GM12874 (cell line): ENCODE measurements around the gene MKLN1.

Experiments
- CTCF ChIP-seq: IDR thresholded peaks from 2 replicates; pipeline ENCODE4 v1.5.1; 2011; ENCODE audit warnings: low read depth, mild to moderate bottlenecking, control low read depth, low read length, moderate library complexity; ENCODE audit not compliant: insufficient read depth

MKLN1 gene

GRCh38 chr7:131329176-131329570 lies 1.5 kb downstream of the MKLN1 start:
- TF ChIP-seq CTCF, result no peak

- TF ChIP-seq CTCF, result no peak
Observed at GRCh38 chr7:131330299-131330698, 2.6 kb downstream of the MKLN1 start.

GRCh38 chr7:131331806-131332205 lies 4.1 kb downstream of the MKLN1 start:
- TF ChIP-seq CTCF, result no peak

- no peak for TF ChIP-seq CTCF
Observed at GRCh38 chr7:131335639-131336381, 8.1 kb downstream of the MKLN1 start.

GRCh38 chr7:131336956-131337355 lies 9.3 kb downstream of the MKLN1 start:
- TF ChIP-seq CTCF, result no peak

- TF ChIP-seq CTCF, result no peak
Observed at GRCh38 chr7:131338173-131338572, 10.5 kb downstream of the MKLN1 start.

GRCh38 chr7:131338691-131339390 lies 11.2 kb downstream of the MKLN1 start:
- no peak for TF ChIP-seq CTCF
